Measurements from ENCODE around the gene VPS41. TPM values are rescaled to one million over a fixed set of nuclear protein-coding genes. Genes with fewer than 3 reads are reported as not detected.

VPS41 gene
- polyA plus RNA-seq, 1 of the 3 experiments (the other 2 are of a cell fraction), result 20.4 TPM

DNA sequence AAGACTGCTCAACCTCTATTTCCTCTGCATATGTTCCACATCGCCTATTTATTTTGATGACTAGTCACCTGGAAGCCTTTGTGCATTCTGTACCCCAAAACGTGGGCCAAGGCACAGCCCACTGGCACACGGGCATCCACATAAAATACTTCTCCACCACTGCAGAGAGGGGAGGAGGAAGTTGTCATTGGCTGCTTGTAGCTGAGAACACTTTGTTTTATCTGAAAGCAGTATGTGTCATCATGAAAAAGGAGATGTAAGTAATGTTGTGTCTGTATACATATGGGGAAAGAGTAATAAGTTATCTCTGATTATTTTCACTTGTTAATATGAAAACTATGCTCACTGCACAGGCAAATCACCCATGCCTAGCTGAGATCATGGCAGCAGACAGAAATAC is 229.6 kb downstream of the VPS41 start (continued):
- TF ChIP-seq, protein P1, sequence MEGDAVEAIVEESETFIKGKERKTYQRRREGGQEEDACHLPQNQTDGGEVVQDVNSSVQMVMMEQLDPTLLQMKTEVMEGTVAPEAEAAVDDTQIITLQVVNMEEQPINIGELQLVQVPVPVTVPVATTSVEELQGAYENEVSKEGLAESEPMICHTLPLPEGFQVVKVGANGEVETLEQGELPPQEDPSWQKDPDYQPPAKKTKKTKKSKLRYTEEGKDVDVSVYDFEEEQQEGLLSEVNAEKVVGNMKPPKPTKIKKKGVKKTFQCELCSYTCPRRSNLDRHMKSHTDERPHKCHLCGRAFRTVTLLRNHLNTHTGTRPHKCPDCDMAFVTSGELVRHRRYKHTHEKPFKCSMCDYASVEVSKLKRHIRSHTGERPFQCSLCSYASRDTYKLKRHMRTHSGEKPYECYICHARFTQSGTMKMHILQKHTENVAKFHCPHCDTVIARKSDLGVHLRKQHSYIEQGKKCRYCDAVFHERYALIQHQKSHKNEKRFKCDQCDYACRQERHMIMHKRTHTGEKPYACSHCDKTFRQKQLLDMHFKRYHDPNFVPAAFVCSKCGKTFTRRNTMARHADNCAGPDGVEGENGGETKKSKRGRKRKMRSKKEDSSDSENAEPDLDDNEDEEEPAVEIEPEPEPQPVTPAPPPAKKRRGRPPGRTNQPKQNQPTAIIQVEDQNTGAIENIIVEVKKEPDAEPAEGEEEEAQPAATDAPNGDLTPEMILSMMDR (IDR thresholded peaks at IDR 0.05), result no peak
- TF ChIP-seq, protein P2, sequence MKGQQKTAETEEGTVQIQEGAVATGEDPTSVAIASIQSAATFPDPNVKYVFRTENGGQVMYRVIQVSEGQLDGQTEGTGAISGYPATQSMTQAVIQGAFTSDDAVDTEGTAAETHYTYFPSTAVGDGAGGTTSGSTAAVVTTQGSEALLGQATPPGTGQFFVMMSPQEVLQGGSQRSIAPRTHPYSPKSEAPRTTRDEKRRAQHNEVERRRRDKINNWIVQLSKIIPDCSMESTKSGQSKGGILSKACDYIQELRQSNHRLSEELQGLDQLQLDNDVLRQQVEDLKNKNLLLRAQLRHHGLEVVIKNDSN (IDR thresholded peaks at IDR 0.05; ENCODE audit: borderline replicate concordance, low read depth), result no peak
- no peak for TF ChIP-seq CHD2 (IDR thresholded peaks at IDR 0.05; ENCODE audit: low read length, partially characterized antibody)
- no peak for TF ChIP-seq NRF1 (IDR thresholded peaks at IDR 0.05; ENCODE audit: low read depth, low read length)
- TF ChIP-seq RFX5 (IDR thresholded peaks at IDR 0.05; ENCODE audit: low read length), result no peak
- TF ChIP-seq, protein P3, sequence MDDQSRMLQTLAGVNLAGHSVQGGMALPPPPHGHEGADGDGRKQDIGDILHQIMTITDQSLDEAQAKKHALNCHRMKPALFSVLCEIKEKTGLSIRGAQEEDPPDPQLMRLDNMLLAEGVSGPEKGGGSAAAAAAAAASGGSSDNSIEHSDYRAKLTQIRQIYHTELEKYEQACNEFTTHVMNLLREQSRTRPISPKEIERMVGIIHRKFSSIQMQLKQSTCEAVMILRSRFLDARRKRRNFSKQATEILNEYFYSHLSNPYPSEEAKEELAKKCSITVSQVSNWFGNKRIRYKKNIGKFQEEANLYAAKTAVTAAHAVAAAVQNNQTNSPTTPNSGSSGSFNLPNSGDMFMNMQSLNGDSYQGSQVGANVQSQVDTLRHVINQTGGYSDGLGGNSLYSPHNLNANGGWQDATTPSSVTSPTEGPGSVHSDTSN (IDR thresholded peaks at IDR 0.05), result no peak

DNA sequence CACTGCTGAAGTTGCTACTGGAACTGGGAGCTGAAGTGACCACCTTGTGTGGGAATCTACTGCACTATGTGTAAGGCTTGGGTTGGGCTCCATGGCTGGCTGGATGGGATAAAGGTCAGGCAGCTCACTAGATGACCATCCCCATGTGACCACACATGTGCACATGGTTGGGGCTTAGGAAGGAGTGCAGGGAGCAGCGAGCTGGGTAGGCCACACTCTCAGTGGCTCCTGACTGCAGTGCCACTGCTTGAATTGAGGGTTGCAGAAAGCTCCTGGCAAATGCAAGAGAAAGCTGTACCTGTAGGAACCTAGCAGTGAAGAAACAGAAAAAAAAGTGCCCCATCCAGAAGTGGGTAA is 230.3 kb downstream of the VPS41 start:
- H3F3A ChIP-seq (replicated peaks; ENCODE audit: insufficient read depth), result no peaks in the 10 kb centered on the region
- H3K79me2 ChIP-seq (ENCODE audit: insufficient read depth), result no peaks in the 10 kb centered on the region
- WGBS (ENCODE audit: low lambda C conversion rate), result 0% methylated on average over 1 of the region's 1 CpG
- H3K9me2 ChIP-seq, result no peaks in the 10 kb centered on the region
- no peak overlapping the region for H3K4me2 ChIP-seq
- no peak overlapping the region for H2AFZ ChIP-seq (ENCODE audit: low read depth)
- no peaks in the 10 kb centered on the region for H4K20me1 ChIP-seq (ENCODE audit: insufficient read depth)
- H3K27ac ChIP-seq (ENCODE audit: low read depth in 2 of 2, low read length in 1 of 2), result no peak overlapping the region
- ChIA-PET CTCF (interaction anchor here (1.7 to 2.1 kb wide), 2 partner anchors 18 to 279 kb away, joined by 5 to 10 read pairs; no protein-coding TSS in a partner anchor), POLR2A (no interaction called here)
- no peaks in the 10 kb centered on the region for H3K4me1 ChIP-seq (ENCODE audit: control insufficient read depth in 1 of 2, insufficient read depth in 2 of 2, low read depth in 1 of 2, low read length in 1 of 2)
- H3K9me3 ChIP-seq, result no peaks in the 10 kb centered on the region
- H3K27me3 ChIP-seq (ENCODE audit: insufficient read depth), result no peaks in the 10 kb centered on the region; the same call in 1 of the 2 replicates
- no peak overlapping the region for H3K9ac ChIP-seq
- DNase-seq, result no peak
- TF ChIP-seq TEAD4 (IDR thresholded peaks at IDR 0.05; ENCODE audit: borderline replicate concordance, insufficient read depth) (no peak), SIN3A (IDR thresholded peaks at IDR 0.05; ENCODE audit: borderline replicate concordance, low read depth, low read length) (no peak), EZH2phosphoT487 (IDR thresholded peaks at IDR 0.05; ENCODE audit: borderline replicate concordance, low read depth) (no peak), YY1 (IDR thresholded peaks at IDR 0.05; ENCODE audit: low read depth) (no peak), NFIC (IDR thresholded peaks at IDR 0.05; ENCODE audit: borderline replicate concordance) (no peak), FOSL2 (IDR thresholded peaks at IDR 0.05; ENCODE audit: borderline replicate concordance, low read depth) (no peak), CHD2 (IDR thresholded peaks at IDR 0.05; ENCODE audit: low read length, partially characterized antibody) (no peak), RXRA (IDR thresholded peaks at IDR 0.05; ENCODE audit: borderline replicate concordance, low read depth) (no peak), SMC3 (IDR thresholded peaks at IDR 0.05; ENCODE audit: low read depth, low read length) (no peak), TCF12 (IDR thresholded peaks at IDR 0.05) (no peak), EP300 (IDR thresholded peaks at IDR 0.05; ENCODE audit: borderline replicate concordance in 1 of 2, low read depth in 1 of 2, low read length in 1 of 2) (no peak)
- TF ChIP-seq, protein P4, sequence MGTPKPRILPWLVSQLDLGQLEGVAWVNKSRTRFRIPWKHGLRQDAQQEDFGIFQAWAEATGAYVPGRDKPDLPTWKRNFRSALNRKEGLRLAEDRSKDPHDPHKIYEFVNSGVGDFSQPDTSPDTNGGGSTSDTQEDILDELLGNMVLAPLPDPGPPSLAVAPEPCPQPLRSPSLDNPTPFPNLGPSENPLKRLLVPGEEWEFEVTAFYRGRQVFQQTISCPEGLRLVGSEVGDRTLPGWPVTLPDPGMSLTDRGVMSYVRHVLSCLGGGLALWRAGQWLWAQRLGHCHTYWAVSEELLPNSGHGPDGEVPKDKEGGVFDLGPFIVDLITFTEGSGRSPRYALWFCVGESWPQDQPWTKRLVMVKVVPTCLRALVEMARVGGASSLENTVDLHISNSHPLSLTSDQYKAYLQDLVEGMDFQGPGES (IDR thresholded peaks at IDR 0.05; ENCODE audit: low read depth, low read length), result no peak
- TF ChIP-seq, protein P3 (IDR thresholded peaks at IDR 0.05), result no peak
- TF ChIP-seq, protein P5, sequence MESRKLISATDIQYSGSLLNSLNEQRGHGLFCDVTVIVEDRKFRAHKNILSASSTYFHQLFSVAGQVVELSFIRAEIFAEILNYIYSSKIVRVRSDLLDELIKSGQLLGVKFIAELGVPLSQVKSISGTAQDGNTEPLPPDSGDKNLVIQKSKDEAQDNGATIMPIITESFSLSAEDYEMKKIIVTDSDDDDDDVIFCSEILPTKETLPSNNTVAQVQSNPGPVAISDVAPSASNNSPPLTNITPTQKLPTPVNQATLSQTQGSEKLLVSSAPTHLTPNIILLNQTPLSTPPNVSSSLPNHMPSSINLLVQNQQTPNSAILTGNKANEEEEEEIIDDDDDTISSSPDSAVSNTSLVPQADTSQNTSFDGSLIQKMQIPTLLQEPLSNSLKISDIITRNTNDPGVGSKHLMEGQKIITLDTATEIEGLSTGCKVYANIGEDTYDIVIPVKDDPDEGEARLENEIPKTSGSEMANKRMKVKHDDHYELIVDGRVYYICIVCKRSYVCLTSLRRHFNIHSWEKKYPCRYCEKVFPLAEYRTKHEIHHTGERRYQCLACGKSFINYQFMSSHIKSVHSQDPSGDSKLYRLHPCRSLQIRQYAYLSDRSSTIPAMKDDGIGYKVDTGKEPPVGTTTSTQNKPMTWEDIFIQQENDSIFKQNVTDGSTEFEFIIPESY (IDR thresholded peaks at IDR 0.05; ENCODE audit: borderline replicate concordance, low read depth), result no peak
- no peaks in the 10 kb centered on the region for H3K36me3 ChIP-seq (replicated peaks in 1 of 2; ENCODE audit: control insufficient read depth in 1 of 2, insufficient read depth in 2 of 2, low read length in 1 of 2)
- no peak overlapping the region for H3K4me3 ChIP-seq (ENCODE audit: low read depth in 2 of 2, low read length in 1 of 2)
